H1 (cell line): ENCODE results near the gene ATG4C. TPM values are rescaled to one million over a fixed set of nuclear protein-coding genes. Genes with fewer than 3 reads are reported as not detected.
"Not testable (repeated sequence)": the region's sequence is repeated elsewhere in the genome, so short reads cannot be mapped to it uniquely, and the experiment has no call there.

Experiments
- CTCF ChIA-PET: fragments of 300-600 bp; sonication (Branson Sonifier 250); formaldehyde crosslinking; loops from one replicate; lab custom pipeline; 2021; ENCODE audit not compliant: partially characterized antibody; lab: Charles Lee
- POLR2A ChIA-PET: fragments of 300-600 bp; sonication (Branson Sonifier 250); formaldehyde crosslinking; loops from one replicate; lab custom pipeline; 2021; ENCODE audit warnings: inconsistent platforms; ENCODE audit not compliant: partially characterized antibody; lab: Charles Lee
- DNase-seq, 2 experiments: peaks; one replicate each; pipeline versions ENCODE4 v3.0.0 to v3.0.0-alpha.2; 2010 to 2022; ENCODE audit warnings: low spot score in 2 of 2, low read depth in 1 of 2, mixed read lengths in 1 of 2
- FAIRE-seq: peaks from 2 replicates; lab custom pipeline; 2011; peaks lifted over from hg19 to GRCh38; lab: Jason Lieb, UNC
- H2AFZ ChIP-seq: 2 replicates; pipeline ENCODE4 v1.8.1; 2012; ENCODE audit warnings: low read length, inconsistent platforms
- H2AK5ac ChIP-seq: 2 replicates; pipeline ENCODE4 v1.6.1; 2013; ENCODE audit warnings: low read depth, low read length
- H2BK120ac ChIP-seq: replicated peaks from 2 replicates; pipeline ENCODE3; 2013; ENCODE audit warnings: low read depth, low read length, inconsistent platforms
- H2BK12ac ChIP-seq: 2 replicates; pipeline ENCODE4 v1.6.1; 2013; ENCODE audit warnings: low read depth, low read length
- H2BK15ac ChIP-seq: 2 replicates; pipeline ENCODE4 v1.6.1; 2013; ENCODE audit warnings: low read length
- H2BK20ac ChIP-seq: 2 replicates; pipeline ENCODE4 v1.6.1; 2013; ENCODE audit warnings: low read length
- H2BK5ac ChIP-seq: 2 replicates; pipeline ENCODE4 v1.6.1; 2013; ENCODE audit warnings: low read depth, low read length
- H3K14ac ChIP-seq: 2 replicates; pipeline ENCODE4 v1.6.1; 2013; ENCODE audit warnings: inconsistent platforms; ENCODE audit not compliant: insufficient read length
- H3K18ac ChIP-seq: 2 replicates; pipeline ENCODE4 v1.6.1; 2013; ENCODE audit warnings: low read length; ENCODE audit errors: extremely low read depth
- H3K23ac ChIP-seq: 2 replicates; pipeline ENCODE4 v1.6.1; 2013; ENCODE audit warnings: inconsistent platforms; ENCODE audit not compliant: insufficient read length
- H3K23me2 ChIP-seq: 2 replicates; pipeline ENCODE4 v1.6.1; 2013; ENCODE audit warnings: low read depth, low read length
- H3K27ac ChIP-seq: 2 replicates; pipeline ENCODE4 v1.6.1; 2011; ENCODE audit warnings: low read depth, low read length, inconsistent platforms
- H3K27me3 ChIP-seq, 4 experiments: replicated peaks in 1 of 4; 1 replicate in 1 of 4; 2 replicates in 3 of 4; pipeline versions ENCODE4 v1.6.1 to v1.8.1; 2011 to 2013; ENCODE audit warnings: low read length in 3 of 4, mild to moderate bottlenecking in 3 of 4, inconsistent platforms in 2 of 4, mixed read lengths in 2 of 4, moderate library complexity in 1 of 4; ENCODE audit not compliant: control insufficient read depth in 3 of 4, insufficient read depth in 3 of 4; ENCODE audit errors: extremely low read depth in 1 of 4
- H3K36me3 ChIP-seq, 4 experiments: 2 replicates each; pipeline versions ENCODE4 v1.6.1 to v1.8.1; 2011 to 2013; ENCODE audit warnings: mild to moderate bottlenecking in 4 of 4, low read length in 3 of 4, moderate library complexity in 2 of 4, control low read depth in 1 of 4, inconsistent platforms in 1 of 4; ENCODE audit not compliant: insufficient read depth in 4 of 4, control insufficient read depth in 2 of 4
- H3K4ac ChIP-seq: replicated peaks from 2 replicates; pipeline ENCODE3; 2013; ENCODE audit warnings: low read length, low read depth, mixed read lengths, inconsistent platforms; ENCODE audit not compliant: insufficient read length
- H3K4me1 ChIP-seq, 4 experiments: replicated peaks in 1 of 4; 1 replicate in 1 of 4; 2 replicates in 3 of 4; pipeline versions ENCODE4 v1.6.1 to v1.8.1; 2011 to 2013; ENCODE audit warnings: low read length in 3 of 4, inconsistent platforms in 2 of 4, mixed read lengths in 1 of 4; ENCODE audit not compliant: insufficient read depth in 4 of 4, control insufficient read depth in 3 of 4
- H3K4me2 ChIP-seq, 2 experiments: 2 replicates each; pipeline versions ENCODE4 v1.6.1 to v1.8.1; 2011 to 2013; ENCODE audit warnings: low read depth in 2 of 2, low read length in 2 of 2, control low read depth in 1 of 2, inconsistent platforms in 1 of 2, mild to moderate bottlenecking in 1 of 2; ENCODE audit not compliant: insufficient read depth in 1 of 2
- H3K4me3 ChIP-seq, 4 experiments: fragments of 200-600, 300-600 bp in 1 of 4; sonication (generic), shearing (Covaris generic), sonication (Bioruptor Twin) in 1 of 4; 2 replicates each; pipeline versions ENCODE4 v1.5.1 to v1.8.1; 2011 to 2016; ENCODE audit warnings: low read length in 4 of 4, low read depth in 3 of 4, control low read depth in 2 of 4, inconsistent platforms in 2 of 4, mild to moderate bottlenecking in 2 of 4, mixed read lengths in 1 of 4, moderate library complexity in 1 of 4; ENCODE audit not compliant: insufficient read depth in 2 of 4; ENCODE audit errors: extremely low read depth in 1 of 4
- H3K56ac ChIP-seq: replicated peaks from 2 replicates; pipeline ENCODE3; 2013; ENCODE audit warnings: low read depth, mild to moderate bottlenecking, mixed read lengths, low read length, inconsistent platforms; ENCODE audit not compliant: insufficient read length
- H3K79me1 ChIP-seq: 2 replicates; pipeline ENCODE4 v1.6.1; 2013; ENCODE audit warnings: low read depth, low read length, control low read depth
- H3K79me2 ChIP-seq, 2 experiments: 2 replicates each; pipeline versions ENCODE4 v1.6.1 to v1.8.1; 2012 to 2013; ENCODE audit warnings: low read length in 2 of 2, mild to moderate bottlenecking in 2 of 2, inconsistent platforms in 1 of 2; ENCODE audit not compliant: insufficient read depth in 2 of 2, control insufficient read depth in 1 of 2
- H3K9ac ChIP-seq, 4 experiments: replicated peaks in 1 of 4; 1 replicate in 1 of 4; 2 replicates in 3 of 4; pipeline versions ENCODE4 v1.6.1 to v1.8.1; 2011 to 2013; ENCODE audit warnings: low read depth in 3 of 4, low read length in 3 of 4, control low read depth in 2 of 4, mild to moderate bottlenecking in 2 of 4, moderate library complexity in 2 of 4, inconsistent platforms in 1 of 4; ENCODE audit errors: extremely low read depth in 1 of 4
- H3K9me3 ChIP-seq, 2 experiments: 2 replicates each; pipeline versions ENCODE4 v1.6.1 to v1.8.1; 2012 to 2013; ENCODE audit warnings: mild to moderate bottlenecking in 2 of 2, moderate library complexity in 2 of 2, control low read depth in 1 of 2, inconsistent platforms in 1 of 2, low read depth in 1 of 2, low read length in 1 of 2, mixed read lengths in 1 of 2; ENCODE audit not compliant: insufficient read depth in 2 of 2
- H4K20me1 ChIP-seq, 2 experiments: replicated peaks in 1 of 2; 2 replicates each; pipeline versions ENCODE3 to v1.8.1; 2011 to 2013; ENCODE audit warnings: inconsistent platforms in 2 of 2, low read length in 2 of 2, mild to moderate bottlenecking in 1 of 2; ENCODE audit not compliant: insufficient read depth in 2 of 2, control insufficient read depth in 1 of 2
- H4K5ac ChIP-seq: 2 replicates; pipeline ENCODE4 v1.6.1; 2013; ENCODE audit warnings: low read length, low read depth, mixed read lengths, inconsistent platforms; ENCODE audit not compliant: insufficient read length
- H4K8ac ChIP-seq: 2 replicates; pipeline ENCODE4 v1.8.0; 2013; ENCODE audit warnings: mild to moderate bottlenecking, moderate library complexity, low read length, inconsistent platforms; ENCODE audit not compliant: insufficient read depth; ENCODE audit errors: extremely low read depth
- H4K91ac ChIP-seq: replicated peaks from 2 replicates; pipeline ENCODE3; 2013; ENCODE audit warnings: low read length, mixed read lengths, inconsistent platforms; ENCODE audit not compliant: insufficient read length
- WGBS, 2 experiments: shearing (Covaris generic) in 1 of 2; methylation state at CpG; one replicate each; pipeline versions ENCODE4 v1.1.6 to v1.1.7; 2013 to 2015; ENCODE audit warnings: low lambda C conversion rate in 2 of 2, mixed read lengths in 2 of 2, inconsistent platforms in 1 of 2, low coverage in 1 of 2, missing lambda C conversion rate in 1 of 2; ENCODE audit not compliant: insufficient replicate concordance in 2 of 2, insufficient coverage in 1 of 2, insufficient read length in 1 of 2; ENCODE audit errors: extremely low coverage in 1 of 2, missing lambda C conversion rate in 1 of 2; 5-methylcytosine and 5-hydroxymethylcytosine counted together
- polyA plus RNA-seq, 7 experiments: library from polyadenylated mRNA; depleted of rRNA in 3 of 7; stranded (reverse) in 5 of 7; unstranded in 2 of 7; fragments of >200 nt in 5 of 7; fragments of 200-250 nt in 2 of 7; gene quantifications; 1 replicate in 5 of 7; 2 replicates in 1 of 7; 4 replicates in 1 of 7; pipeline versions ENCODE4 v1.2.1 to v1.2.3, GENCODE V29; 2011 to 2013; ENCODE audit warnings: missing spikeins in 2 of 7, mixed read lengths in 2 of 7
- total RNA-seq: library from RNA; stranded (reverse); fragmentation: NEBNext Ultra II Directional; extraction: Animal tissue kit (Norgen Biotek cat#: 25700); gene quantifications from 2 replicates; pipeline ENCODE4 v1.2.1, GENCODE V29; 2021

ATG4C gene
- total and polyA plus RNA-seq, 2 of the 8 experiments (the other 6 are each of a cell fraction or from before 2014, with no cell fraction given) = 5.1 to 22.2 TPM

- H3K9me3 ChIP-seq, H4K5ac ChIP-seq, H2BK15ac ChIP-seq, H2AK5ac ChIP-seq, H3K9ac ChIP-seq, H3K23me2 ChIP-seq, H2BK120ac ChIP-seq, DNase-seq, H3K4ac ChIP-seq, H3K14ac ChIP-seq, H3K27ac ChIP-seq, H2AFZ ChIP-seq, H3K4me2 ChIP-seq, H2BK20ac ChIP-seq, H3K18ac ChIP-seq, H3K27me3 ChIP-seq, H3K4me1 ChIP-seq, H3K79me1 ChIP-seq, H2BK5ac ChIP-seq, H4K20me1 ChIP-seq, H3K23ac ChIP-seq, H3K36me3 ChIP-seq, H4K91ac ChIP-seq, H3K4me3 ChIP-seq, H3K56ac ChIP-seq, H2BK12ac ChIP-seq, H4K8ac ChIP-seq, FAIRE-seq: not testable (repeated sequence)
- peaks cover 0 to 29% of the 10 kb centered on the region in 2 experiments; a peak in 2 of 4 replicates for H3K79me2 ChIP-seq
- ChIA-PET CTCF (interaction anchor here (1.1 to 1.4 kb wide), 2 partner anchors 10 to 37 kb away, joined by 3 to 4 read pairs; no protein-coding TSS in a partner anchor), POLR2A (interaction anchor here (0.6 kb wide), 1 partner anchor 17 kb away, joined by 3 read pairs; no protein-coding TSS in a partner anchor)
- WGBS, 2 experiments = 96% methylated on average over 19 of the region's 23 CpGs; no CpG with 5 or more reads in 1 of the 2 experiments
Measured at GRCh38 chr1:62782544-62783212, 1.3 kb upstream of the ATG4C start.
